GM12864 (cell line): ENCODE results near the gene ANKS4B.

Experiments
- DNase-seq: peaks from one replicate; pipeline ENCODE4 v3.0.0-alpha.2; 2011; ENCODE audit warnings: low read depth
- H3K4me3 ChIP-seq: 2 replicates; pipeline ENCODE4 v1.5.1; 2011; ENCODE audit warnings: mild to moderate bottlenecking, low read depth, low read length, control low read depth
- TF ChIP-seq, protein P1 (sequence below): IDR thresholded peaks from 2 replicates; pipeline ENCODE4 v1.5.1; 2011; ENCODE audit warnings: low read depth, mild to moderate bottlenecking, moderate library complexity, low read length, control low read depth, inconsistent platforms; ENCODE audit errors: missing control alignments

ANKS4B gene

DNA sequence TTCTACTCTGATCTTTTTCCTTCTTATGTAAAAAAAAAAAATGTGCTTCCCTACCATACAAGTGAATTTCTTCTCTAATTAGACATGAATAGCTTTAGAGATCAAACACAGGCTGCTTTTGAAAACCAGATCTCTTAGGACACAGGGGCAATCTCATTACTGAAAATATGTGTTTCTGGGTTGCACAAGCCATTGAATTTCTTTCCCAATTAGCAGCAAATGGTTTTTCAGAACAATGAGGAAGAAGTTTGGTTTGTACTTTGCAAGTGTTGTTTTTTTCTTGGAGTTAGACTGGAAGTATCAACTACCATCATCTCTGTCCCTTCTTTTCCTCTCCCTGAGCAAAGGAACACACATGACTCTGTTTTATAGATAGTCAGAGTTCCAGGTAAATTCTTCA lies 5.6 kb upstream of the ANKS4B start:
- DNase-seq = no peak

DNA sequence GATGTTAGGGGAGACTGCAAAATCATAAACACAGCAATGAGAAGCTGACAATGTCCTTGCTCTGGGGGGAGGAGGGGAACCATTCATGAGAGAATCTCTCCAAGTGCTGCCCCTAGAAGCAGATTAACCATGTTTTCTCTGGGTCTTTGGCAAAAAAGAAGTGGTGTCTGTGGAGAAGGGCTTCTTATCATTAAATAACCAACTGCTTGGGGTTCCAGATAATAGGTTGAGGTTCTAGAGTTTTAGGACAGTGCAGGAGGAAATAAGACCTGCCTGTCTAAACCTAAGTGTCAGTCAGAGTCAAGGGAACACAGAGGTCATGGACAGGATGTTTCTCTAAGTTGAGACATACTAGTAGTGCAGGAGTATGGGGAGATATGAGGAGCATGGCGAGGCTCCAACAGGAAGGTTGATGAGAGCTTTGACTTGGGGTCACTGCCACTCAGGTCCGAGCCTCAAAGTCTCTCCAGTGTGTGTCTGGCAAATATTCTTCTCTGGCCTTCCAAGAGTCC lies 5.1 kb upstream of the ANKS4B start:
- H3K4me3 ChIP-seq = no peak overlapping the region
- no peak for DNase-seq
- TF ChIP-seq, protein P1, sequence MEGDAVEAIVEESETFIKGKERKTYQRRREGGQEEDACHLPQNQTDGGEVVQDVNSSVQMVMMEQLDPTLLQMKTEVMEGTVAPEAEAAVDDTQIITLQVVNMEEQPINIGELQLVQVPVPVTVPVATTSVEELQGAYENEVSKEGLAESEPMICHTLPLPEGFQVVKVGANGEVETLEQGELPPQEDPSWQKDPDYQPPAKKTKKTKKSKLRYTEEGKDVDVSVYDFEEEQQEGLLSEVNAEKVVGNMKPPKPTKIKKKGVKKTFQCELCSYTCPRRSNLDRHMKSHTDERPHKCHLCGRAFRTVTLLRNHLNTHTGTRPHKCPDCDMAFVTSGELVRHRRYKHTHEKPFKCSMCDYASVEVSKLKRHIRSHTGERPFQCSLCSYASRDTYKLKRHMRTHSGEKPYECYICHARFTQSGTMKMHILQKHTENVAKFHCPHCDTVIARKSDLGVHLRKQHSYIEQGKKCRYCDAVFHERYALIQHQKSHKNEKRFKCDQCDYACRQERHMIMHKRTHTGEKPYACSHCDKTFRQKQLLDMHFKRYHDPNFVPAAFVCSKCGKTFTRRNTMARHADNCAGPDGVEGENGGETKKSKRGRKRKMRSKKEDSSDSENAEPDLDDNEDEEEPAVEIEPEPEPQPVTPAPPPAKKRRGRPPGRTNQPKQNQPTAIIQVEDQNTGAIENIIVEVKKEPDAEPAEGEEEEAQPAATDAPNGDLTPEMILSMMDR = no peak

More for the DNA sequence above, 5.6 kb upstream of the ANKS4B start:
- H3K4me3 ChIP-seq = no peak overlapping the region
- TF ChIP-seq, protein P1 = no peak

DNA sequence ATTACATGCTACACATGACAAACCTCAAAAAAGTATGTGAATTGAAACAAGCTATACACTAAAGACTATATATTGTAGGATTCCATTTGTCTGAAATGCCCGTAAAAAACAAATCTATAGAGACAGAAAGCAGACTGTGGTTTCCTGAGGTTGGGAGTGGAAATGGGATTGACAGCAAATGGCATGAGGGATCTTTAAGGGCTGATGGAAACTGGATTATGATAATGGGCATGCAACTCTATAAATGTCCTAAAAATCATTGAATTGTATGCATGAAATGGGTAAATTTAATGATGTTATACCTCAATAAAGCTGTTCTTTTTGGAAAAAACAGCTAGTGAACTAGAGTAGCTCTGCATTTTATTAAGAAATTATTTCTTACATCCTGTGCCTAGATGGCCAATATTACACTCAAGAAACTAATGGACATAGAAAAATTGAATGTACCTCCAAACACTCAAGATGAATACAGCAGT lies 416 bp upstream of the ANKS4B start:
- H3K4me3 ChIP-seq = no peak overlapping the region
- no peak for DNase-seq
- TF ChIP-seq, protein P1 = no peak

DNA sequence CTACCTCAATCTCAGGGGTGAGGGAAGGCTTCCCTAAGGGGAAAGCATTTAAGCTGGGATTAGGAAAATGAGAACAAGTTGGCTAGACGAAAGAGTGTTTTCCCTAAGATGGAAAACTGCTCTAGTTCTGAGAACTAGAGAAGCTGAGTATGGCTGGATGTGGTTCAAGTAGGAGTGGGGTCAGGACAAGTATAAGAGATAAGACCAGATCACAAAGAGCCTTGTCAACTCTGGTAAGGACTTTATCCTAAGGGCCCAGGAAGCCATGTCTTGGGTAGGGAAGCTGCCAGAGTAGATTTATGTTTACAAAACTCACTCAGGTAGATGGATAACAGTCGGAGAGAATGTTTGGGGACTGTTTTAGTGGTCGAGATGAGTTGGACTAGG lies 1.7 kb downstream of the ANKS4B start:
- no peak for DNase-seq
- no peak overlapping the region for H3K4me3 ChIP-seq
- TF ChIP-seq, protein P1 = no peak

DNA sequence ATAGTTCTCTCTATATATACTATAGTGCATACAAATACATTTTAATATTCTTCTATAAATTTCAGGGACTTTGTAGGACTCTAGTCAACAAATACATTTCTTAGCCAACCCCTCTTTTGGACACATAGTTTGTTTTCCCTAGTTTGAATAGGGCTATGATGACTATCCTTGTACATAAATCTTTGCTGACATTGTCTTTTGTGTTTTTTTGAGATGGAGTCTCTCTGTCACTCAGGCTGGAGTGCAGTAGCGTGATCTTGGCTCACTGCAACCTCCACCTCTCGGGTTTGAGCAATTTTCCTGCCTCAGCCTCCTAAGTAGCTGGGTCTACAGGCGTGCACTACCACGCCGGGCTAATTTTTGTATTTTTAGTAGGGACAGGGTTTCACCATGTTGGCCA lies 3.3 kb downstream of the ANKS4B start:
- no peak overlapping the region for H3K4me3 ChIP-seq
- DNase-seq = no peak
- TF ChIP-seq, protein P1 = no peak

DNA sequence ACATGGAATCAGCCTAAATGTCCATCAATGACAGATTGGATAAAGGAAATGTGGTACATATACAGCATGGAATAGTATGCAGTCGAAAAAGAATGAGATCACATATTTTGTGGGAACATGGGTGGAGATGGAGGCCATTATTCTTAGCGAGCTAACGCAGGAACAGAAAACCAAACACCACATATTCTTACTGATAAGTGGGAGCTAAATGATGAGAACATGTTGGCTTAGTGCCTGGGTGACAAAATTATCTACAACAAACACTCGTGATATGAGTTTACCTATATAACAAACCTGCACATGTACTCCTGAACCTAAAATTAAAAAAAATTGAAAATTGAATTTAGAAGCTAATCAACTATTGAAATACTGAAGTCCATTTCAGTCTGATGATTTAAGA lies 6.1 kb downstream of the ANKS4B start:
- no peak overlapping the region for H3K4me3 ChIP-seq
- DNase-seq = no peak
- TF ChIP-seq, protein P1 = no peak

DNA sequence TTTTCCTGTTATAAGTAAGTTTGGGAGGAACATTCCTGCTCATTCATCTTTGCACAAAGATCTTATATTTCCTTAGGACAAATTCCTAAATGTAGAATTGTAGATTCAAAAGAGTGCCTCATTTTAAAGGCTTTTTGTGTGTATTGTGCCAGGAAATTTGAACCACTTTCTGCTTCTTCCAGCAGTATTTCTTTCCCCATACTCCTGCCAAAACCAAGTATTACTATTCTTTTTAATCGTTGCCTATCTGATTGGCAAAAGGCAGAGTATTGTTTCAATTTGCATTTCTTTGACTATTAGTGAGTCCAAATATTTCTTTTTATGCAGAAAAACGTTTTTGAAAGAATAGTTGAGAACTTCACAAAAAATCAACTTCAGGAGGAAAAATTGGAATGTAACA lies 9.3 kb downstream of the ANKS4B start:
- no peak for DNase-seq
- TF ChIP-seq, protein P1 = no peak
- no peak overlapping the region for H3K4me3 ChIP-seq
